Measurements from ENCODE around the gene SKAP2.

SKAP2 gene

GRCh38 chr7:26659121-26659520 is 205.3 kb downstream of the SKAP2 start:
- Histone ChIP-seq H3K4me1 (ENCODE audit: insufficient read depth, low read length) (no peaks in the 10 kb centered on the region), H3K4me3 (ENCODE audit: low read depth in 1 of 2, low read length in 2 of 2) (no peak overlapping the region), H3K27me3 (ENCODE audit: control insufficient read depth in 1 of 2, insufficient read depth in 2 of 2, low read length in 2 of 2) (no peaks in the 10 kb centered on the region), H3K36me3 (ENCODE audit: insufficient read depth, low read length) (no peaks in the 10 kb centered on the region), H3K9ac (ENCODE audit: low read length) (no peak overlapping the region), H3K27ac (ENCODE audit: low read depth, low read length) (no peak overlapping the region), H3K9me3 (ENCODE audit: low read length) (no peaks in the 10 kb centered on the region)

GRCh38 chr7:26658389-26659084 is 205.9 kb downstream of the SKAP2 start:
- Histone ChIP-seq H3K4me3 (ENCODE audit: low read depth in 1 of 2, low read length in 2 of 2) (no peak overlapping the region), H3K9ac (ENCODE audit: low read length) (no peak overlapping the region), H3K36me3 (ENCODE audit: insufficient read depth, low read length) (no peaks in the 10 kb centered on the region), H3K27ac (ENCODE audit: low read depth, low read length) (no peak overlapping the region), H3K4me1 (ENCODE audit: insufficient read depth, low read length) (no peaks in the 10 kb centered on the region), H3K27me3 (ENCODE audit: control insufficient read depth in 1 of 2, insufficient read depth in 2 of 2, low read length in 2 of 2) (no peaks in the 10 kb centered on the region), H3K9me3 (ENCODE audit: low read length) (no peaks in the 10 kb centered on the region)

DNA sequence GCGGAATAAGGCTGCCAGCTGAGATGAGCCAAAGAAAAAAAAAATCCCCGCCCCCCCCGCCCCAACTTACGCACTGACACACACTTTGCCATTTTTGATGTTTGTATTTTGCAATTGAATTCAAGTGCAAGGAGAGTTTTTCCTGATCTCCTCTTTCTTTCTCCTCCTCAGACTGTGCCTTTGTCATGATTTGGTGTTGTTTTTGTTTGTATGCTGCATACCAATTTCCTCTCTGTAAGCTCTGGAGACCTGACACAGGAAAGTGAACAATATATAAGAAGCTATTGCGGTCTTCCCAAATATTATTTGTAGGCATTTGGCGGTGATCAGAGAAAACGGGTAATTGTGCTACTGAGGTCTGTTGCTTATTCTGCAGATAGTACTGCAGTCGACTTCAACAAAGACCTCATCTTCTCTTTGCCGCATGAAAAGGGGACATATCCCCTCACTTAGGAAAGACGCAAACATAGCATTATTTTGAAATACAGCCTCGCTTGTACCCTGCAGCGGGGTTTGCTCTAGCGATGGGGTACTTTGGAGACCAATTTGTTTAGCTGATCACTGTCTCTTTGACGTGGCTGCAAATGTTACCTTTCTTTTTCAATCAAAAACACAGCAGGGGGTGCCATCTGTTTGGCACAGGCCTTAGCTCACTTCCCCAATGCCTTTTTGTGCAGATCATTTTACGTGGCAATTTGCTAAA is 206.6 kb downstream of the SKAP2 start:
- no peaks in the 10 kb centered on the region for H3K4me1 ChIP-seq (ENCODE audit: insufficient read depth, low read length)
- no peak overlapping the region for H3K27ac ChIP-seq (ENCODE audit: low read depth, low read length)
- no peak overlapping the region for H3K4me3 ChIP-seq (ENCODE audit: low read depth in 1 of 2, low read length in 2 of 2)
- no peaks in the 10 kb centered on the region for H3K36me3 ChIP-seq (ENCODE audit: insufficient read depth, low read length)
- H3K9me3 ChIP-seq (ENCODE audit: low read length): no peaks in the 10 kb centered on the region
- no peak overlapping the region for H3K9ac ChIP-seq (ENCODE audit: low read length)
- no peaks in the 10 kb centered on the region for H3K27me3 ChIP-seq (ENCODE audit: control insufficient read depth in 1 of 2, insufficient read depth in 2 of 2, low read length in 2 of 2)

DNA sequence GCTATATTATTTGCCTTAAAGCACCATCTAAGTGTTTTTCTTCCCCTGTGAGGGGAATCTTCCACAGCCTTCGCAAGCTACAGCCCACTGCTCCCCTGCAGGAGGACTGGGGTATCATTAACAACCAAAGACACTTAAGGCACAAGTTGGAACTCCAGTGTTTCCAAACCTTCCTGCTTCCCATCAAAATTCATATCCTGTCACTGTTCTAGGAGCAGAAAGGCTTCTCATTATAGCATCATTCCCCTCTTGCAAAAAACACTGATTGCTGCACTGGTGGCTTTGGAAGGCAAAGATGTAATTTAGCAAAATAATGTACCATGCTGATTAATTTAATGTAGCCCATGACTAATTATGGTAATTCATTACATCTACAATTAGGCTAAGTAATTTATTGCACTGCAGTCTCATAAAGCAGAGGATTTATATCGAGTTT is 207.2 kb downstream of the SKAP2 start:
- Histone ChIP-seq H3K27me3 (ENCODE audit: control insufficient read depth in 1 of 2, insufficient read depth in 2 of 2, low read length in 2 of 2) (no peaks in the 10 kb centered on the region), H3K27ac (ENCODE audit: low read depth, low read length) (no peak overlapping the region), H3K9me3 (ENCODE audit: low read length) (no peaks in the 10 kb centered on the region), H3K36me3 (ENCODE audit: insufficient read depth, low read length) (no peaks in the 10 kb centered on the region), H3K9ac (ENCODE audit: low read length) (no peak overlapping the region), H3K4me3 (ENCODE audit: low read depth in 1 of 2, low read length in 2 of 2) (no peak overlapping the region), H3K4me1 (ENCODE audit: insufficient read depth, low read length) (no peaks in the 10 kb centered on the region)

DNA sequence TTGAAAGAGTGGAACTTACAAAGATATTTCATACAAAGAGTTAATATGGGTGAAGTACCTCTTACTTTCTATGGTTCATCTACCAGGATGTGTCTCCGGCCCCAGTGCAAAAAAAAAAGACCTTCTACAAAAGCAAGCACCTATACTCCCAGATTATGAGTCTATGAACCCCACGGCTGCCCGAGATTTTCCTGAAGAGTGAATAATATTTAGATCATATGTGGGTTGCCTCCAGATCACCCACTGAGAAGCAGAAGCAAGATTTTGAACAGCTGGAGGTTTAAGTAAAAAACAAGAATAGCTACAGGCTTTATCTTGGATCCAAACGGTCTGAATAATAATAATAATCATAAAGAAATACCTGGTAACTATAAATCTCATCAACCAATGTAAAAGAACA is 207.7 kb downstream of the SKAP2 start:
- no peaks in the 10 kb centered on the region for H3K36me3 ChIP-seq (ENCODE audit: insufficient read depth, low read length)
- H3K4me3 ChIP-seq (ENCODE audit: low read depth in 1 of 2, low read length in 2 of 2): no peak overlapping the region
- H3K27me3 ChIP-seq (ENCODE audit: control insufficient read depth in 1 of 2, insufficient read depth in 2 of 2, low read length in 2 of 2): no peaks in the 10 kb centered on the region
- no peak overlapping the region for H3K27ac ChIP-seq (ENCODE audit: low read depth, low read length)
- no peaks in the 10 kb centered on the region for H3K4me1 ChIP-seq (ENCODE audit: insufficient read depth, low read length)
- no peaks in the 10 kb centered on the region for H3K9me3 ChIP-seq (ENCODE audit: low read length)
- no peak overlapping the region for H3K9ac ChIP-seq (ENCODE audit: low read length)

GRCh38 chr7:26655781-26656180 is 208.6 kb downstream of the SKAP2 start:
- Histone ChIP-seq H3K9me3 (ENCODE audit: low read length) (no peaks in the 10 kb centered on the region), H3K36me3 (ENCODE audit: insufficient read depth, low read length) (no peaks in the 10 kb centered on the region), H3K27me3 (ENCODE audit: control insufficient read depth in 1 of 2, insufficient read depth in 2 of 2, low read length in 2 of 2) (no peaks in the 10 kb centered on the region), H3K4me3 (ENCODE audit: low read depth in 1 of 2, low read length in 2 of 2) (no peak overlapping the region), H3K4me1 (ENCODE audit: insufficient read depth, low read length) (no peaks in the 10 kb centered on the region), H3K27ac (ENCODE audit: low read depth, low read length) (no peak overlapping the region), H3K9ac (ENCODE audit: low read length) (no peak overlapping the region)

GRCh38 chr7:26653430-26654399 is 210.7 kb downstream of the SKAP2 start:
- Histone ChIP-seq H3K27ac (ENCODE audit: low read depth, low read length) (no peak overlapping the region), H3K27me3 (ENCODE audit: control insufficient read depth in 1 of 2, insufficient read depth in 2 of 2, low read length in 2 of 2) (no peaks in the 10 kb centered on the region), H3K9ac (ENCODE audit: low read length) (no peak overlapping the region), H3K9me3 (ENCODE audit: low read length) (no peaks in the 10 kb centered on the region), H3K4me1 (ENCODE audit: insufficient read depth, low read length) (no peaks in the 10 kb centered on the region), H3K4me3 (ENCODE audit: low read depth in 1 of 2, low read length in 2 of 2) (no peak overlapping the region), H3K36me3 (ENCODE audit: insufficient read depth, low read length) (no peaks in the 10 kb centered on the region)

DNA sequence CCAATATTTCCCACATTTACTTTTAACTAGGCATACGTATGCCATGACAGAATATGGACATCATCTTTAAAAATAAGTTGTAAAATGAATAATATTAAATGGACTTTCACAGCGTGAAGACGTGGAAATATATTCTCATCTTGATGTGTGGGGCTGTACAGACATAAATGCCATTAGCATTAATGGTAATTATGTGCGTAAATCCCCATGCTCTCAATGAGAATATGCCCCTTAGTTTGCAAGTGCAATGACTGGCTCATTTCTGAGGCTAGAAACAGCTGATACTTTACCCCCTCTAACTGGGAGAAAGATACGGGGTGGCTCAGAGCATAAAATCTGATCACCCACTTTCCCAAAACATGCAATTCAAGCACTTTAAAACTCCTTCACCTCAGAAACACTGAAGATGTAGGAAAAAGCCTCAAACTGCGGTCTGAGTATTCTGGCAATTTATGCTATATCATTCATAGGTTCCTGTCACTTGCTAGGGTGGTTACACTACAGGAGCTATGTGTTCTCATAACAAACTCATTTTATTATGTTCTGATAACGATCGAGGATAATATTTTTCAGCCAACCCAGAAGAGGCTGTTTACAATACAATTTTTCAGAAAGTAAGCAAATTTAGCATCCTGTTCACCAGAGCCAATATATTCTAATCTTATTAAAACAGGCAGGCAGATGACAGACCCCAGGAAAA is 211.8 kb downstream of the SKAP2 start:
- Histone ChIP-seq H3K4me3 (ENCODE audit: low read depth in 1 of 2, low read length in 2 of 2) (no peak overlapping the region), H3K36me3 (ENCODE audit: insufficient read depth, low read length) (no peaks in the 10 kb centered on the region), H3K9ac (ENCODE audit: low read length) (no peak overlapping the region), H3K27ac (ENCODE audit: low read depth, low read length) (no peak overlapping the region), H3K4me1 (ENCODE audit: insufficient read depth, low read length) (no peaks in the 10 kb centered on the region), H3K9me3 (ENCODE audit: low read length) (no peaks in the 10 kb centered on the region), H3K27me3 (ENCODE audit: control insufficient read depth in 1 of 2, insufficient read depth in 2 of 2, low read length in 2 of 2) (no peaks in the 10 kb centered on the region)

GRCh38 chr7:26650103-26650502 is 214.3 kb downstream of the SKAP2 start:
- Histone ChIP-seq H3K27me3 (ENCODE audit: control insufficient read depth in 1 of 2, insufficient read depth in 2 of 2, low read length in 2 of 2) (no peaks in the 10 kb centered on the region), H3K4me1 (ENCODE audit: insufficient read depth, low read length) (no peaks in the 10 kb centered on the region), H3K9ac (ENCODE audit: low read length) (no peak overlapping the region), H3K4me3 (ENCODE audit: low read depth in 1 of 2, low read length in 2 of 2) (no peak overlapping the region), H3K27ac (ENCODE audit: low read depth, low read length) (no peak overlapping the region), H3K36me3 (ENCODE audit: insufficient read depth, low read length) (no peaks in the 10 kb centered on the region), H3K9me3 (ENCODE audit: low read length) (no peaks in the 10 kb centered on the region)

- Histone ChIP-seq H3K9me3 (ENCODE audit: low read length) (no peaks in the 10 kb centered on the region), H3K4me3 (ENCODE audit: low read depth in 1 of 2, low read length in 2 of 2) (no peak overlapping the region), H3K27me3 (ENCODE audit: control insufficient read depth in 1 of 2, insufficient read depth in 2 of 2, low read length in 2 of 2) (no peaks in the 10 kb centered on the region), H3K36me3 (ENCODE audit: insufficient read depth, low read length) (no peaks in the 10 kb centered on the region), H3K27ac (ENCODE audit: low read depth, low read length) (no peak overlapping the region), H3K9ac (ENCODE audit: low read length) (no peak overlapping the region), H3K4me1 (ENCODE audit: insufficient read depth, low read length) (no peaks in the 10 kb centered on the region)
These were observed 215.0 kb downstream of the SKAP2 start for GRCh38 chr7:26649388-26649787.

DNA sequence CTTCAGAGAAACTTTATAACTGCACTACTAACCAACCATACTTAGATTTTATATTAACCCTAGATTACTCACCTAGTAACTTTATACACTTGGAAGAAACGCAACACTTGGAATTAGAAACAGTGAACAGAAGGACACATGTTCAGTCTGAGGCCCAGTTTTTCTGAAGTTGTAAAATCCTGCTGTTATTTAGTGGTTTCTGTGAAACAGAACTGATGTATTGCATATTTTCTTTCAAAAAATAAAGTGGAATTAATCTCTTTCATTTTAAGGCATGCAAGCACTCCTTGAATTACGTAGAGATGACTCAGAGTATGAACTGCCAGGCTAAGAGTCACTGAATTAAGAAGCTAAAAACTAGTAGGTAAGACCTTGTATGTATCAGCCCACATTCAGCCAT is 215.8 kb downstream of the SKAP2 start:
- Histone ChIP-seq H3K36me3 (ENCODE audit: insufficient read depth, low read length) (no peaks in the 10 kb centered on the region), H3K9ac (ENCODE audit: low read length) (no peak overlapping the region), H3K27me3 (ENCODE audit: control insufficient read depth in 1 of 2, insufficient read depth in 2 of 2, low read length in 2 of 2) (no peaks in the 10 kb centered on the region), H3K27ac (ENCODE audit: low read depth, low read length) (no peak overlapping the region), H3K4me3 (ENCODE audit: low read depth in 1 of 2, low read length in 2 of 2) (no peak overlapping the region), H3K4me1 (ENCODE audit: insufficient read depth, low read length) (no peaks in the 10 kb centered on the region), H3K9me3 (ENCODE audit: low read length) (no peaks in the 10 kb centered on the region)

Measured in muscle layer of colon (tissue), 2 donors.